HG02870 (cell line): ENCODE measurements around the gene GJD4.

Experiments
- ATAC-seq: cut with Tn5 transposase; IDR thresholded peaks from one replicate; pipeline ENCODE4 v1.9.1; 2021; ENCODE audit warnings: mild to moderate bottlenecking, moderate library complexity; ENCODE audit not compliant: unreplicated experiment

The GJD4 gene

DNA sequence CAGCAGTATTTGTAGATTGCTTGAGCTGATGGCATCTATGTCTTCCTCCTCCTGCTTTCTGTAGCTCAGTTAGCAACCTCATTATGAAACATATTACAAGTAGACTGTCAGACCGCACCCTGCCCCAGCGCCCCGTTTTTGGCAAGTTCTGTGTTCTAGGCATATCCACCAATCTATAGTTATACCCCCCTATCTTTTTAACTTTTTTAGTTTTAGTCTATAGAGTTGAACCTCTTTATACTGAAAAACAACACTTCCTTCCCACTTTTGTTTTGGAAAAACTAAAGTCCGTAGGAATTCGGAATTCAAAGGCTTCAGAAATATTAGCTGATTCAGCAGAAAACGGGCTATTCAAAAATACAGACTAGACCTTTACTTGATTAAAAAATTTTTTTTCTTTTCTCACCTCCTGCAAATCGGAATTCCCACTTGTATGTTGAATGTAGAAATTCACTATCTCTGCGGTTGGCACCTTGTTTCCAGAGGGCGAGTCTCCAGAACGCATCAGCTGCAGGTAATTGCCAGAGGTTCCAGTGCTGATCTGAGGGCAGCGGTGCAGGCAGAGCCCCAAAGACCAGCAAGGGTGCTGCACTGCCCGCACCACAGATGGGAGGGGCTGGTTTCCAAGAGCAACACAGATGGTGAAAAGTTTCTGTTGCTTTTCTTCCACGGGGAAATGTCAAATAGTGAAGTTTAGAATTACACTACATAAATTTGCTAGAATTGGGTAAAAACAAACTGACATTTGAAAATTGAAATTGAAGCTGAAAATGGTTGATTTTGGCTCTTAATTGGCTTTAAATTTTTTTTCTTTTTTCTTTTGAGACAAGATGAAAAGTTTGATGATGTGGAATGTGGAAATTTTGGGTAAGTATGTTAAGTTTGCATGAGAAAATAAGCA is 39.2 kb downstream of the GJD4 start:
- no peak for ATAC-seq

DNA sequence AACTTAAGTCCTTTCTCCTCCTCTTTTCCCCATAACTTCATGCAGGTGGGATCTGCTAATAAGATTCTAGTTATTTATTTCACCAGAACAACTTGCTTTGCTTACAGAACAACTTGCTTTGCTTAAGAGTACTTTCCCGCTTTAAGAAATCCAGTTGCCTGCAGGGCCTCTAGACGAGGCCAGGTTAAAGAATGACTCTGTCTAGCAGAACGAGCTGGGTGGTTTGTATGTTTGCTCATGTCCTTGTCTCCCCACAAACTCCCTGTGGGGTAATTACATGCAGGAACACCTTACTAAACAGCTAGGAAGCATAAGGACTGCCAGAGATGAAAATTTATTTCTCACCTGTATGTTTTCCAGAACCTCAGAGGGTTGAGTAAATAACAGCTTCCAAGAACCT is 45.8 kb downstream of the GJD4 start:
- ATAC-seq: no peak

DNA sequence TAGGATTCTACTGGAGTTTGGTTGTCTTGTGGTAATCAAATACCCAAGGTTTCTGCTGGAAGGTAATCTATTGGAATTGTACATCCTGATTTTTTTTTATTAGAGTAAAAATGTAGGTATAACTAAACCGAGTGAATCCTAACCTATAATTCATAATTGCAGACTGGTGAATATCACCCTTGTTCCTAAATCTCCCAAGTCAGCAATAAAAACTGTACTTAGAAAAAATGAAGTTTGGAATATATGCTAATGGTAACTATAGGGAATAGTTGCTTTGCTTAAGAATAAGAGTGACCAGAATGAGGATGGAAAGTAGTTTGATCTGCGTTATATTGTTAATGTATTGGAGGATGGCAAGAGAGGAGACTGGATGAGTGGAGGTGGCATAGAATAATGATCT is 47.7 kb downstream of the GJD4 start:
- no peak for ATAC-seq

DNA sequence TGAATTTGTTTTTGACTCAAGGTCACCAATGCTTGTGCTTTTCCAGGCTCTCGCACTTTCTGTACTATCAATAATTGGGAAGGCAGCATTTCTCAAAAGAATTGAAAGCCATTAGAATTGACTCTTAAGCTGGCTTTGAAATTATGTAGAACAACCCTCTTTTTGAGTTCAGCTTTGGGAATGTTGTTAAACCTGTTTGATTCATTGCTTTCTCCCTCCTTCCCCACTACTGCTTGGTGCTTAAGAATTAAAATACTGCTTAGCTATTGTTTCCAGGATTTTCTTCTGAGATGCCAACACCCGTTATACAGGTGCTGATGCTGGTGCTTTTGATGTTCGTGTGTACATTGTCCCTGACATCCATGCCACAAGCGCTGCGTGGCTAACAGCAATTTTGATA is 52.5 kb downstream of the GJD4 start:
- ATAC-seq: no peak
